Peyer's patch (tissue), 4 donors: Measurements from ENCODE around the gene GDF11. TPM values are rescaled to one million over a fixed set of nuclear protein-coding genes. Genes with fewer than 3 reads are reported as not detected.

Source experiments
- DNase-seq, 3 donors: peaks; one replicate each; pipeline ENCODE4 v3.0.0-alpha.2; 2017 to 2019
- H3K27ac ChIP-seq, 4 donors: fragments of 200-600 bp; sonication (generic); one replicate each; pipeline ENCODE4 v1.5.1; 2016 to 2019
- H3K27me3 ChIP-seq, 2 donors: fragments of 200-600 bp; sonication (generic); one replicate each; pipeline ENCODE4 v1.5.1; 2019
- H3K36me3 ChIP-seq, 3 donors: fragments of 200-600 bp; sonication (generic); one replicate each; pipeline ENCODE4 v1.5.1; 2016 to 2019
- H3K4me1 ChIP-seq, 4 donors: fragments of 200-600 bp; sonication (generic); one replicate each; pipeline ENCODE4 v1.5.1; 2016 to 2019
- H3K4me3 ChIP-seq, 4 donors: fragments of 200-600 bp; sonication (generic); 1 replicate in 3 of 4; 2 replicates in 1 of 4; pipeline ENCODE4 v1.5.1; 2016 to 2019; ENCODE audit warnings: mild to moderate bottlenecking in 1 of 4
- H3K9me3 ChIP-seq, 4 donors: fragments of 200-600 bp; sonication (generic); one replicate each; pipeline ENCODE4 v1.5.1; 2016 to 2019; ENCODE audit warnings: mild to moderate bottlenecking in 1 of 4
- CTCF ChIP-seq, 6 experiments: fragments of 450-650 bp in 4 of 6; fragments of 200-600 bp in 2 of 6; sonication (generic) in 1 of 6; IDR thresholded peaks; one replicate each; pipeline ENCODE4 v1.5.1; 2017 to 2019; ENCODE audit warnings: antibody characterized with exemption in 6 of 6, mild to moderate bottlenecking in 3 of 6, moderate library complexity in 1 of 6
- POLR2A ChIP-seq, 2 donors: fragments of 450-650 bp; IDR thresholded peaks; one replicate each; pipeline ENCODE4 v1.5.1; 2017; ENCODE audit warnings: antibody characterized with exemption in 2 of 2, mild to moderate bottlenecking in 2 of 2, moderate library complexity in 2 of 2
- total RNA-seq, 4 donors: library from RNA; depleted of rRNA; stranded (reverse); fragments of >200 nt; gene quantifications; one replicate each; pipeline ENCODE4 v1.1.0, GENCODE V29; 2016

GDF11 gene
- total RNA-seq, 4 donors from 2014 or later = 0.35 to 14.9 (median 1.1) TPM

DNA sequence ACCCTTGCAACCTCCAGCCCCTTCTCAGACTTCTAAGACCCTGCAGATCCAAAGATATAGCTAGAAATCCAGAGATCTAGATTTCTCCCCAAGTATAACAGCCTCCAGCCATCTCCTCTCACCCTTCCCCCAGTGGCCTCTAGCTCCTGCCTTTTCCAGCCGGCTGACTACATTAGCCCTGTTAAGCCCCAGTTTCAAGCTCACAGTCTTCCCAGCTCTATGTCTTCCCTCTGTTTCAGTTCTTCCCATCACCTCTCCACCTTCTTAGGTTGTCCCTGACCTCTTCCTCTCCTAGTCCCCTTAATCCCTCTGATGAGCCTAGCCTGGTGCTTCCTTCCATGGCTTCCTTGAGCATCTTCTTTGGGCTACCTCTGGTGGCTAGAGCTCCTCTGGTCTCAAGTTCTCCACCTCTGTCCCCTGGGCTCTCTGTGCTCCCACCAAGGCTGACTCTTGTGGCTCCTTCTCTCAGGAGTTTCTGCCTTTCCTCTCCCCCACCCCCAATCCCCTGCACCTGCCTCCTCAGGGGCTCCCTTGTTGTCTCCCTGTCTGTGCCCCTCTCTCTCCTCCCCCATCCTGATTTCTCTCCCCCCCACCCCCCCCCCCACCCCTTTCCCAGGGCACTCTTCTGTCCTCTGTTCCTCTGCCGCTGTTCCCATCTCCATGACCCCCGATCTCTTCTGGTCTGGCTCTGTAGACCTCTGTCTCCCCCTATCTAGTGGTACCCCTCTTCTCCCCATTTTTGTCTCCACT is 816 bp upstream of the GDF11 start:
- H3K27ac ChIP-seq = peak overlapping the region; percentile 25 to 82 (median 58)
- TF ChIP-seq POLR2A (IDR thresholded peaks at IDR 0.05) = no peak
- H3K9me3 ChIP-seq = no peaks in the 10 kb centered on the region
- no peaks in the 10 kb centered on the region for H3K36me3 ChIP-seq
- no peak for DNase-seq
- H3K4me3 ChIP-seq = peak overlapping the region in 2 of 4 donors; percentile 75 to 80
- H3K27me3 ChIP-seq = peaks cover 0 to 4% of the 10 kb centered on the region in 2 donors
- peaks cover 0 to 39% (median 18%) of the 10 kb centered on the region in 4 donors for H3K4me1 ChIP-seq

DNA sequence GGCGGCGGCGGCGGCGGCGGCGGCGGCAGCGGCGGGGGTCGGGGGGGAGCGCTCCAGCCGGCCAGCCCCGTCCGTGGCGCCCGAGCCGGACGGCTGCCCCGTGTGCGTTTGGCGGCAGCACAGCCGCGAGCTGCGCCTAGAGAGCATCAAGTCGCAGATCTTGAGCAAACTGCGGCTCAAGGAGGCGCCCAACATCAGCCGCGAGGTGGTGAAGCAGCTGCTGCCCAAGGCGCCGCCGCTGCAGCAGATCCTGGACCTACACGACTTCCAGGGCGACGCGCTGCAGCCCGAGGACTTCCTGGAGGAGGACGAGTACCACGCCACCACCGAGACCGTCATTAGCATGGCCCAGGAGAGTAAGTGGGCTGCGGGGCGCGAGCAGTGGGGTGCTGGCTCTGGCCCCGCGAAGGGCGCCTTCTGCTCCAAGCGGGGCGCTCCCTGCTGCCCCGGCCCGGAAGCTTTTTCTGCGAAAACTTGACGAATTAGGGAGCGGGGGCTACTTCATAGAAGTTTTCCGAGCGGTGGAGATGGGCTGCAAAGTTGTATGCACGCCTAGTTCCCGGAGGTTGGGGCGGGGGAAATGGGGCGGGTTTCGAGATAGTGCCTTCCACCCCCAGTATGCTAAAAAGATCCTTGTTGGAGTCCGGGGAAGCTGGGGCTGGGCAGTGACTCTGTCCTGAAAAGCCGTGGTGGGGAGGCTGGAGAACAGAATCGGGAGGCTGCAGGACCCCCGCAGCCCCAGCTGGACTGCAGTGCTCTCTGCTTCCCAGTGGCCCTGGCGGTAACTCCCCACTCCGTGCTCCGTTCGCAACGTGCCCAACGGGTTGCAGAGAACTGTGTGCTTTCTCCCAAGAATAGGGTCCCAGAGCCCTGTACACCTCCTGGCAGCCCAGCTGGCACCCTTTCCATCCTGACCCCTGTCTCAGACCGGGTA is 751 bp downstream of the GDF11 start:
- peak; percentile 55 to 79 (median 71) for DNase-seq
- Histone ChIP-seq H3K27me3 (peaks cover 0 to 4% of the 10 kb centered on the region in 2 donors), H3K36me3 (no peaks in the 10 kb centered on the region), H3K27ac (peak overlapping the region; percentile 29 to 82 (median 72)), H3K4me1 (peaks cover 0 to 29% (median 10%) of the 10 kb centered on the region in 4 donors), H3K9me3 (no peaks in the 10 kb centered on the region), H3K4me3 (peak overlapping the region; percentile 60 to 80 (median 68))
- peak in 2 of 6 experiments; percentile 4 to 7 for TF ChIP-seq CTCF (IDR thresholded peaks at IDR 0.05)
- TF ChIP-seq POLR2A (IDR thresholded peaks at IDR 0.05) = no peak

GRCh38 chr12:55744340-55745030 is 1.6 kb downstream of the GDF11 start:
- no peaks in the 10 kb centered on the region for H3K9me3 ChIP-seq
- peak overlapping the region; percentile 60 to 80 (median 68) for H3K4me3 ChIP-seq
- H3K27me3 ChIP-seq = peaks cover 0 to 4% of the 10 kb centered on the region in 2 donors
- DNase-seq = no peak
- peak overlapping the region in 2 of 4 donors; percentile 71 to 82 for H3K27ac ChIP-seq
- TF ChIP-seq CTCF (IDR thresholded peaks at IDR 0.05) (no peak), POLR2A (IDR thresholded peaks at IDR 0.05) (no peak)
- H3K36me3 ChIP-seq = no peaks in the 10 kb centered on the region
- H3K4me1 ChIP-seq = peaks cover 0 to 29% (median 10%) of the 10 kb centered on the region in 4 donors

- TF ChIP-seq CTCF (IDR thresholded peaks at IDR 0.05) = no peak
- no peak for TF ChIP-seq POLR2A (IDR thresholded peaks at IDR 0.05)
- H3K4me1 ChIP-seq = peaks cover 0 to 29% (median 10%) of the 10 kb centered on the region in 4 donors
- H3K27ac ChIP-seq = peak overlapping the region in 3 of 4 donors; percentile 36 to 82 (median 42)
- H3K4me3 ChIP-seq = peak overlapping the region in 1 of 4 donors; percentile 4
- no peaks in the 10 kb centered on the region for H3K36me3 ChIP-seq
- DNase-seq = no peak
- H3K9me3 ChIP-seq = no peaks in the 10 kb centered on the region
- H3K27me3 ChIP-seq = peaks cover 0 to 4% of the 10 kb centered on the region in 2 donors
These were observed 2.6 kb downstream of the GDF11 start for GRCh38 chr12:55745361-55746173.

DNA sequence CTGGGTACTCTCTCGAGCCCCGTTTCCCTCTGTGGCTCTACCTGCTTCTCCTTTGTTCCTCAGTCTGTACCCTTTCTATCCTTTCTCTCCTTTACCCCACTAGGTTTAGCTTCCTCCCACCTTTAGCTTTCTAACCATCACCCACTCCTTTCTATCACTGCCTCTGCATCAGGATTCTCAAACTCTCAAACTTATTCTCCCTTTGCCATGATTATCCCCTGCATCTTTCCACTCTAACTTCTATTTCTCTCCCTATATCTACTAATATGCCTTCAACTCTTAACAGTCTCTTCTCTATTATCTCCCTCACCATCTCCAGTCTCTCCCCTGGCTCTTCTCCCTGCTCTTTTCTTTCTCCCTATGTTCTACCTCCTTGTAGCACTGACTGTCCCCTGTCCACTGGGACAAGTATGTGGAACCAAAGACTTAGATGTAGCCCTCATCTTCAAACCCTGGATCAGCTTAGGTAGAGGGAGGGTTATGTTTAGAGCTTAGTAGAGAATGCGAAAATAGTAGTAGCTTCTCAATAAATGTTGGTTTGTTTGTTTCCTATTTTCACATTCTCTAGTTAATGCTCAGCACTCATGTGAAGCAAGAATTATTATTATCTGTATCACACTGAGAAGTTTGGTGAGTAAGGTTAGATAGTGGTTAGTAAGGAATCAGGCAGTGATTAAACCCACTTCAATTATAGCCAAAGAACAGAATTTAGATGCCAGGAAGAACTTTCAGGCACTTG is 3.4 kb downstream of the GDF11 start:
- Histone ChIP-seq H3K36me3 (peaks cover 0 to 3% (median 0%) of the 10 kb centered on the region in 3 donors), H3K4me3 (no peak overlapping the region), H3K27ac (peak overlapping the region in 2 of 4 donors; percentile 36 to 82), H3K9me3 (no peaks in the 10 kb centered on the region), H3K4me1 (peaks cover 0 to 29% (median 10%) of the 10 kb centered on the region in 4 donors), H3K27me3 (peaks cover 0 to 4% of the 10 kb centered on the region in 2 donors)
- TF ChIP-seq POLR2A (IDR thresholded peaks at IDR 0.05) (no peak), CTCF (IDR thresholded peaks at IDR 0.05) (no peak)
- DNase-seq = no peak
